MM.1S (cell line): ENCODE data around the gene PARP15.

Experiments
- DNase-seq: peaks from one replicate; pipeline ENCODE4 v3.0.0-alpha.2; 2015
- H2AFZ ChIP-seq: fragments of 300-600 bp; sonication (generic); 2 replicates; pipeline ENCODE4 v1.6.0; 2016; ENCODE audit warnings: antibody characterized with exemption, low read length
- H3F3A ChIP-seq: fragments of 300-600 bp; sonication (generic); 2 replicates; pipeline ENCODE4 v1.6.1; 2016; ENCODE audit warnings: mild to moderate bottlenecking, antibody characterized with exemption, low read length, moderate library complexity, mixed read lengths; ENCODE audit not compliant: insufficient read depth
- H3K27ac ChIP-seq: fragments of 300-600 bp; sonication (generic); 2 replicates; pipeline ENCODE4 v1.5.1; 2016; ENCODE audit warnings: mild to moderate bottlenecking, low read length
- H3K27me3 ChIP-seq: fragments of 300-600 bp; sonication (generic); replicated peaks from 2 replicates; pipeline ENCODE4 v1.6.0; 2016; ENCODE audit warnings: low read length; ENCODE audit not compliant: insufficient read depth
- H3K36me3 ChIP-seq: fragments of 300-600 bp; sonication (generic); replicated peaks from 2 replicates; pipeline ENCODE4 v1.6.1; 2016; ENCODE audit warnings: mild to moderate bottlenecking, low read length, mixed read lengths; ENCODE audit not compliant: insufficient read depth
- H3K4me1 ChIP-seq: fragments of 300-600 bp; sonication (generic); 2 replicates; pipeline ENCODE4 v1.6.1; 2016; ENCODE audit warnings: low read length, mixed read lengths
- H3K4me2 ChIP-seq: fragments of 300-600 bp; sonication (generic); 2 replicates; pipeline ENCODE4 v1.6.0; 2016; ENCODE audit warnings: low read depth, low read length
- H3K4me3 ChIP-seq: fragments of 300-600 bp; sonication (generic); 2 replicates; pipeline ENCODE4 v1.5.1; 2016; ENCODE audit warnings: low read length, mixed read lengths
- H3K79me2 ChIP-seq: fragments of 300-600 bp; sonication (generic); 2 replicates; pipeline ENCODE4 v1.6.1; 2016; ENCODE audit warnings: mixed run types, low read length, mixed read lengths
- H3K9ac ChIP-seq: fragments of 300-600 bp; sonication (generic); 2 replicates; pipeline ENCODE4 v1.6.1; 2016; ENCODE audit warnings: low read length, mixed read lengths
- H3K9me2 ChIP-seq: fragments of 300-600 bp; sonication (generic); replicated peaks from 2 replicates; pipeline ENCODE4 v1.6.1; 2016; ENCODE audit warnings: mild to moderate bottlenecking, low read length, mixed read lengths; ENCODE audit not compliant: insufficient read depth
- H3K9me3 ChIP-seq: fragments of 300-600 bp; sonication (generic); replicated peaks from 2 replicates; pipeline ENCODE4 v1.6.1; 2016; ENCODE audit warnings: mild to moderate bottlenecking, low read length, mixed read lengths; ENCODE audit not compliant: insufficient read depth
- H4K20me1 ChIP-seq: fragments of 300-600 bp; sonication (generic); 2 replicates; pipeline ENCODE4 v1.6.1; 2016; ENCODE audit warnings: mild to moderate bottlenecking, low read length, moderate library complexity, mixed read lengths; ENCODE audit not compliant: insufficient read depth
- CTCF ChIP-seq: fragments of 300-600 bp; sonication (generic); IDR thresholded peaks from 2 replicates; pipeline ENCODE4 v1.5.1; 2016; ENCODE audit warnings: antibody characterized with exemption, low read length, mixed read lengths
- EZH2 ChIP-seq: fragments of 300-600 bp; sonication (generic); optimal IDR thresholded peaks from 2 replicates; pipeline ENCODE3; 2017; ENCODE audit warnings: low read depth, mild to moderate bottlenecking, antibody characterized with exemption, low read length, mixed read lengths
- EZH2phosphoT487 ChIP-seq: fragments of 300-600 bp; sonication (generic); IDR thresholded peaks from 2 replicates; pipeline ENCODE4 v1.6.1; 2018; ENCODE audit warnings: antibody characterized with exemption, low read length

The PARP15 gene

GRCh38 chr3:122548619-122549018 is 28.8 kb upstream of the PARP15 start:
- Histone ChIP-seq H3K36me3 (no peaks in the 10 kb centered on the region), H3K4me1 (no peaks in the 10 kb centered on the region), H4K20me1 (no peaks in the 10 kb centered on the region), H3K4me3 (no peak overlapping the region), H3K9me3 (no peaks in the 10 kb centered on the region), H3F3A (no peaks in the 10 kb centered on the region), H3K27ac (no peak overlapping the region), H3K79me2 (no peaks in the 10 kb centered on the region), H3K9ac (no peak overlapping the region), H2AFZ (no peak overlapping the region), H3K9me2 (no peaks in the 10 kb centered on the region), H3K27me3 (no peaks in the 10 kb centered on the region), H3K4me2 (no peak overlapping the region)
- TF ChIP-seq EZH2 (no peak), CTCF (no peak), EZH2phosphoT487 (no peak)
- no peak for DNase-seq

- Histone ChIP-seq H4K20me1 (no peaks in the 10 kb centered on the region), H3K79me2 (no peaks in the 10 kb centered on the region), H3K4me1 (no peaks in the 10 kb centered on the region), H3K9me3 (no peaks in the 10 kb centered on the region), H3K27me3 (no peaks in the 10 kb centered on the region), H3K27ac (no peak overlapping the region), H3K9ac (no peak overlapping the region), H3K4me2 (no peak overlapping the region), H3K9me2 (no peaks in the 10 kb centered on the region), H3F3A (no peaks in the 10 kb centered on the region), H3K4me3 (no peak overlapping the region), H3K36me3 (no peaks in the 10 kb centered on the region), H2AFZ (no peak overlapping the region)
- DNase-seq = no peak
- TF ChIP-seq EZH2phosphoT487 (no peak), CTCF (no peak), EZH2 (no peak)
These were observed 24.3 kb upstream of the PARP15 start for GRCh38 chr3:122553171-122553570.

GRCh38 chr3:122555275-122556071 is 22.0 kb upstream of the PARP15 start:
- Histone ChIP-seq H3K36me3 (no peaks in the 10 kb centered on the region), H3K9me2 (no peaks in the 10 kb centered on the region), H3K9me3 (no peaks in the 10 kb centered on the region), H3K79me2 (no peaks in the 10 kb centered on the region), H2AFZ (no peak overlapping the region), H3K27ac (no peak overlapping the region), H3K4me3 (no peak overlapping the region), H3K4me1 (no peaks in the 10 kb centered on the region), H3K4me2 (no peak overlapping the region), H3K27me3 (no peaks in the 10 kb centered on the region), H3F3A (no peaks in the 10 kb centered on the region), H3K9ac (no peak overlapping the region), H4K20me1 (no peaks in the 10 kb centered on the region)
- no peak for TF ChIP-seq EZH2phosphoT487
- TF ChIP-seq CTCF = no peak
- TF ChIP-seq EZH2 = no peak
- no peak for DNase-seq
